Bronchus fibroblast of lung (primary cell): ENCODE results near the gene SLC13A5. TPM values are rescaled to one million over a fixed set of nuclear protein-coding genes. Genes with fewer than 3 reads are reported as not detected.

Experiments
- total RNA-seq: library from RNA; depleted of rRNA; stranded (reverse); fragments of >200 nt; gene quantifications from 2 replicates; pipeline ENCODE4 v1.2.3, GENCODE V29; 2015

Gene SLC13A5
- total RNA-seq, result not detected in 2 replicates

GRCh38 chr17:6713130-6713917 is at the start of gene SLC13A5:
Gene SLC13A5 (minus strand): TSS chr17:6713369. CDS start chr17:6713333, 36 bp downstream.

DNA sequence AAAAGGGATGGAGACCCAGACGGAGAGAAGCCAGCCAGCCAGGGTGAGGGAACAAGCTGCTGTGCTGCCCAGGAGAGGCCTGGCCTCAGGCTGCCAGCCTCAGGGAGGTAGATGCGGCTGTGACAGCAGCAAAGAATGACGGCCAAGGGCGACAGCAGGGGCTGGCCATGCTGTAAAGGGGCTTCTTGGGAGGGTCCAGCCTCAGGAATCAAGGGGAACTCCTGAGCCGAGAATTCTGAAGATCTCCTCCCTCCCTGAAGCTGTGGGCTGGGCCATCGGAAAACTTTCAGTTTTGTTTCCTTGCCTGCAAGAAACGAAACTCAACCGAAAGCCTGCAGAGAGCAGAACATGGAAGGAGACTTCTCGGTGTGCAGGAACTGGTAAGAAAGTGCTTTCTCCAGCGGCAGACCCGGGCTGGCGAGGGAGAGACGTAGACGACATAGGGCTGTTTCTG is 42.6 kb upstream of the SLC13A5 start, which contains the start of gene XAF1:
Gene XAF1, plus strand, starts transcription at position 316 of the 454 bp plus-strand sequence. Its CDS starts 33 bp downstream, at position 349.

DNA sequence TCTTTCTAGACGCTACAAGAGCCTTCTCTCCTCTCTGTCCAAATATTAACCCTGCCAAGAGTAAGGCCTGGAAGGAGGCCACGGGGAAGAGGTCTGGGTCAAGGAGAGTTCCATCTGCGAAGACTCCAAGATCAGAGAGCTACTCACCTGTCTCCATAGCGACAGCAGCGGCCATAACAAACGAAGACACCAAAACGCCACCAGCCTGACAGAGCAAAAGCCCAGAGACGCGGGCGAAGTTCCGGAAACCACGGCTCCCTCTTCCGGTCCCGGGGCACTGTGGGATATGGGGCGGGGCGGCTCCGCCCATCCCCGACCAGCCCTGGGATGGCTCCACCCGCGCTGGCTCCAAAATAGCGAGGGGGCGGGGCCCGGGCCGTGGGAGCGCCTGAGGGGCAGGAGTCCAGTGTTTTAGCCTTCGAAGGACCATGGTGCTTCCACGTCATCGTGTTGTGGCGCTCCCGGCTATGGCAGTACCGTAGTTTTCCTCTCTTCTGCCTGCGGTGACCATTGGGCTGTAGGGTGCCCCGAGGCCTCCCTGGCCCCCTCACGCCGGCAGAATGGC is 61.7 kb downstream of the SLC13A5 start, which contains the start of the genes C17orf100 and MED31:
Gene C17orf100, plus strand, starts transcription at position 409 of the 565 bp plus-strand sequence. Its CDS starts 152 bp downstream, at position 561.
Gene MED31, minus strand, starts transcription at position 252 of the 565 bp plus-strand sequence. Its CDS starts 77 bp downstream, at position 175.

GRCh38 chr17:6640536-6641246 is 72.5 kb downstream of the SLC13A5 start, which contains the start of the genes KIAA0753 and TXNDC17:
Gene KIAA0753 (minus strand): TSS chr17:6640711. CDS start chr17:6635103, 5,608 bp downstream.
Gene TXNDC17 (plus strand): TSS chr17:6641060. CDS start chr17:6641083, 23 bp downstream.

Other genes with a start within 250 kb of the SLC13A5 start
- 0.59 and 0.67 TPM in 2 replicates for gene PITPNM3, start 156.8 kb downstream of the SLC13A5 start, total RNA-seq
- 8.4 and 8.8 TPM in 2 replicates for gene KIAA0753, start 72.7 kb downstream of the SLC13A5 start, total RNA-seq
- 204 and 314 TPM in 2 replicates for gene TXNDC17, start 72.3 kb downstream of the SLC13A5 start, total RNA-seq
- gene MED31, start 61.8 kb downstream of the SLC13A5 start, total RNA-seq, result 8.6 and 14.1 TPM in 2 replicates
- gene C17orf100, start 61.6 kb downstream of the SLC13A5 start, total RNA-seq, result 1.2 and 1.3 TPM in 2 replicates
- gene XAF1, start 42.7 kb upstream of the SLC13A5 start, total RNA-seq, result 0.59 and 1.5 TPM in 2 replicates
- gene FBXO39, start 62.8 kb upstream of the SLC13A5 start, total RNA-seq, result under 0.01 and 0.34 TPM in 2 replicates
- gene TEKT1, start 118.4 kb upstream of the SLC13A5 start, total RNA-seq, result not detected in 2 replicates